Neural cell (in vitro differentiated cells): ENCODE measurements around the gene DNAH1.

Experiments
- CTCF ChIP-seq: fragments of 450-650 bp; IDR thresholded peaks from 2 replicates; pipeline ENCODE4 v1.5.1; 2014; ENCODE audit warnings: antibody characterized with exemption, mild to moderate bottlenecking, moderate library complexity; ENCODE audit not compliant: poor library complexity, severe bottlenecking
- RAD21 ChIP-seq: fragments of 450-650 bp; conservative IDR thresholded peaks from 2 replicates; pipeline ENCODE4 v1.6.1; 2014; ENCODE audit warnings: antibody characterized with exemption, mild to moderate bottlenecking, moderate library complexity
- REST ChIP-seq: IDR thresholded peaks from 2 replicates; pipeline ENCODE4 v1.6.1; 2012; ENCODE audit warnings: borderline replicate concordance

GRCh38 chr3:52443791-52444687, 127.9 kb downstream of the DNAH1 start:
- TF ChIP-seq RAD21 (no peak), CTCF (no peak), REST (no peak)
